K562 (cell line): Measurements from ENCODE around the gene RNF135. TPM values are rescaled to one million over a fixed set of nuclear protein-coding genes. Genes with fewer than 3 reads are reported as not detected.
"Not testable (repeated sequence)": the region's sequence is repeated elsewhere in the genome, so short reads cannot be mapped to it uniquely, and the experiment has no call there.

Experiments
- ATAC-seq: fragments of 200-7000 bp; cut with Tn5 transposase; 3 replicates; pipeline ENCODE4 v1.9.1; 2020; ENCODE audit warnings: moderate library complexity
- BruUV-seq: library from RNA; stranded (reverse); fragments of 400-500 nt; replicated peaks from 2 replicates; lab custom pipeline; 2021; lab: Mats Ljungman, UMichigan
- CTCF ChIA-PET: fragments of 300-600 bp; formaldehyde crosslinking; extraction: SDS; loops from one replicate; lab custom pipeline; 2021; ENCODE audit warnings: low intra/inter-chr PET ratio; lab: Yijun Ruan, JAX
- POLR2A ChIA-PET: fragments of 300-600, 350-650 bp; sonication (Branson Sonifier 250); formaldehyde crosslinking; extraction: SDS; loops from one replicate; lab custom pipeline; 2021; ENCODE audit warnings: antibody characterized with exemption, inconsistent platforms; lab: Yijun Ruan, JAX
- DNase-seq, 4 experiments: peaks; one replicate each; pipeline versions ENCODE4 v3.0.0 to v3.0.0-alpha.2; 2011 to 2018; ENCODE audit warnings: low spot score in 3 of 4, mixed read lengths in 3 of 4; ENCODE audit errors: extremely low read depth in 1 of 4
- FAIRE-seq: peaks from 2 replicates; lab custom pipeline; 2011; peaks lifted over from hg19 to GRCh38; lab: Jason Lieb, UNC
- H2AFZ ChIP-seq: 2 replicates; pipeline ENCODE4 v1.6.0; 2011; ENCODE audit warnings: low read depth, low read length, control low read depth, inconsistent platforms
- H3K27ac ChIP-seq: fragments of 200-600 bp; 3 replicates; pipeline ENCODE4 v1.8.0; 2011; ENCODE audit warnings: low read depth, mild to moderate bottlenecking, control low read depth, inconsistent platforms, low read length, moderate library complexity, mixed read lengths; ENCODE audit errors: extremely low read depth
- H3K27me3 ChIP-seq, 2 experiments: fragments of 300-600 bp in 1 of 2; 2 replicates in 1 of 2; 3 replicates in 1 of 2; pipeline versions ENCODE4 v1.6.0 to v1.8.0; 2011; ENCODE audit warnings: inconsistent platforms in 2 of 2, low read length in 2 of 2, mild to moderate bottlenecking in 1 of 2, mixed read lengths in 1 of 2, moderate library complexity in 1 of 2; ENCODE audit not compliant: control insufficient read depth in 2 of 2, insufficient read depth in 2 of 2
- H3K36me3 ChIP-seq: fragments of 300-600 bp; 3 replicates; pipeline ENCODE4 v1.8.0; 2011; ENCODE audit warnings: mild to moderate bottlenecking, low read length, inconsistent platforms; ENCODE audit not compliant: control insufficient read depth, insufficient read depth
- H3K4me1 ChIP-seq, 2 experiments: fragments of 200-600 bp in 1 of 2; replicated peaks in 1 of 2; 2 replicates in 1 of 2; 3 replicates in 1 of 2; pipeline versions ENCODE4 v1.5.1 to v1.8.0; 2011; ENCODE audit warnings: inconsistent platforms in 2 of 2, low read length in 2 of 2, mild to moderate bottlenecking in 1 of 2, mixed read lengths in 1 of 2, moderate library complexity in 1 of 2; ENCODE audit not compliant: control insufficient read depth in 2 of 2, insufficient read depth in 2 of 2
- H3K4me2 ChIP-seq: 2 replicates; pipeline ENCODE4 v1.6.1; 2011; ENCODE audit warnings: low read length, control low read depth, inconsistent platforms, mixed read lengths; ENCODE audit not compliant: insufficient read depth
- H3K4me3 ChIP-seq: fragments of 200-600 bp; sonication (generic), shearing (Covaris generic); 2 replicates; pipeline ENCODE4 v1.5.1; 2016; ENCODE audit warnings: control low read depth, inconsistent platforms
- H3K79me2 ChIP-seq: fragments of 200-600 bp; 3 replicates; pipeline ENCODE4 v1.8.0; 2011; ENCODE audit warnings: low read length, inconsistent platforms; ENCODE audit not compliant: control insufficient read depth, insufficient read depth
- H3K9ac ChIP-seq, 2 experiments: 2 replicates each; pipeline versions ENCODE4 v1.6.0 to v1.6.1; 2011; ENCODE audit warnings: low read depth in 2 of 2, low read length in 2 of 2, control low read depth in 1 of 2, inconsistent platforms in 1 of 2, mild to moderate bottlenecking in 1 of 2, mixed read lengths in 1 of 2; ENCODE audit not compliant: insufficient read depth in 1 of 2
- H3K9me1 ChIP-seq: one replicate; pipeline ENCODE4 v1.6.0; 2011; ENCODE audit warnings: inconsistent platforms, mild to moderate bottlenecking, low read length, moderate library complexity; ENCODE audit not compliant: control insufficient read depth, insufficient read depth
- H3K9me3 ChIP-seq: replicated peaks from 2 replicates; pipeline ENCODE4 v1.5.1; 2011; ENCODE audit warnings: low read depth, low read length, inconsistent platforms; ENCODE audit not compliant: control insufficient read depth, insufficient read depth
- H4K20me1 ChIP-seq: replicated peaks from 2 replicates; pipeline ENCODE4 v1.6.1; 2011; ENCODE audit warnings: low read length, inconsistent platforms, mixed read lengths; ENCODE audit not compliant: control insufficient read depth, insufficient read depth
- CBX5 ChIP-seq: IDR thresholded peaks from 2 replicates; pipeline ENCODE4 v1.6.1; 2014; ENCODE audit warnings: low read depth, borderline replicate concordance
- DIDO1 ChIP-seq: fragments of 450-650 bp; IDR thresholded peaks from 2 replicates; pipeline ENCODE4 v1.6.1; 2016; ENCODE audit warnings: low read depth, missing biosample characterization, missing genetic modification characterization
- ELK1 ChIP-seq: sonication (generic); formaldehyde crosslinking; IDR thresholded peaks from 2 replicates; pipeline ENCODE4 v1.8.1; 2022; ENCODE audit warnings: missing genetic modification reagents
- HNRNPH1 ChIP-seq: fragments of 200-400 bp; formaldehyde crosslinking; optimal IDR thresholded peaks from 2 replicates; pipeline ENCODE3; 2017; ENCODE audit warnings: low read depth, mild to moderate bottlenecking, low read length, moderate library complexity
- HNRNPK ChIP-seq: fragments of 200-400 bp; formaldehyde crosslinking; IDR thresholded peaks from one replicate; pipeline ENCODE4 v1.6.1; 2018; ENCODE audit warnings: mild to moderate bottlenecking, low read depth, low read length; ENCODE audit not compliant: poor library complexity, severe bottlenecking
- KDM1A ChIP-seq, 2 experiments: fragments of 450-650 bp; IDR thresholded peaks; 2 replicates each; pipeline ENCODE4 v1.6.1; 2016; ENCODE audit warnings: mild to moderate bottlenecking in 2 of 2
- KDM2B ChIP-seq: fragments of 250-450 bp; sonication (Bioruptor Pico); IDR thresholded peaks from 2 replicates; pipeline ENCODE4 v1.8.0; 2021; ENCODE audit warnings: mild to moderate bottlenecking, moderate library complexity
- MECOM ChIP-seq: fragments of 250-450 bp; sonication (Bioruptor Pico); IDR thresholded peaks from 2 replicates; pipeline ENCODE4 v1.8.0; 2022; ENCODE audit warnings: inconsistent platforms
- SMARCE1 ChIP-seq: fragments of 450-650 bp; IDR thresholded peaks from 2 replicates; pipeline ENCODE4 v1.7.1; 2016; ENCODE audit warnings: mild to moderate bottlenecking
- ZBED1 ChIP-seq: IDR thresholded peaks from 2 replicates; pipeline ENCODE4 v1.6.1; 2014
- WGBS: fragments of 100-300 bp; shearing (Covaris generic); methylation state at CpG from one replicate; pipeline ENCODE4 v1.1.6; 2016; ENCODE audit warnings: low coverage, mixed read lengths; ENCODE audit not compliant: insufficient coverage; ENCODE audit errors: missing lambda C conversion rate; 5-methylcytosine and 5-hydroxymethylcytosine counted together
- in situ Hi-C: fragments of 300-500 bp; cut with MboI; formaldehyde crosslinking; loops from 4 replicates; pipeline ENCODE4 v1.15.0; 2018; ENCODE audit warnings: inconsistent platforms, mixed read lengths
- intact Hi-C: fragments of 100-400 bp; cut with micrococcal nuclease; formaldehyde crosslinking; loops from 2 replicates; pipeline ENCODE4 v1.14.2; 2022
- polyA plus RNA-seq, 8 experiments: library from polyadenylated mRNA; depleted of rRNA in 4 of 8; stranded (reverse) in 5 of 8; unstranded in 3 of 8; fragments of >200 nt; fragmentation: Nextera tagmentation in 2 of 8; fragmentation: Illumina TruSeq in 1 of 8; extraction: Ambion mirVana in 2 of 8; extraction: Trizol in 1 of 8; gene quantifications; 2 replicates each; pipeline versions ENCODE4 v1.2.1 to v1.2.3, GENCODE V29; 2011 to 2014; ENCODE audit warnings: inconsistent platforms in 1 of 8, missing spikeins in 1 of 8
- total RNA-seq, 7 experiments: library from RNA; depleted of rRNA in 6 of 7; stranded (reverse); fragments of >200 nt in 6 of 7; fragmentation: Illumina TruSeq in 2 of 7; extraction: Trizol in 2 of 7; gene quantifications; 2 replicates each; pipeline versions ENCODE4 v1.2.1 to v1.2.3, GENCODE V29; 2011 to 2021; ENCODE audit warnings: low replicate concordance in 1 of 7

Gene RNF135
- total and polyA plus RNA-seq, 9 of the 15 experiments (the other 6 are each of a cell fraction or from before 2014, with no cell fraction given) = 0.08 TPM; not detected in 8

- DNase-seq = no peak
- TF ChIP-seq DIDO1 (tag) (no peak), HNRNPH1 (no peak), KDM2B (CRISPR knock-in tag) (no peak), ZBED1 (no peak), HNRNPK (no peak), SMARCE1 (no peak), MECOM (CRISPR knock-in tag) (no peak), KDM1A (IDR thresholded peaks at IDR 0.05) (no peak), ELK1 (no peak), CBX5 (no peak)
- TF ChIP-seq, all 486 proteins: peak for 0
- no peaks in the 10 kb centered on the region for H3K27me3 ChIP-seq
- 26% methylated on average over 8 of the region's 8 CpGs for WGBS
- no TSS peak for BruUV-seq
- ChIA-PET CTCF (no interaction called here), POLR2A (no interaction called here)
- H3K36me3 ChIP-seq = no peaks in the 10 kb centered on the region
- in situ Hi-C loops = no loop called here
- FAIRE-seq (no peak), ATAC-seq (no peak)
- no peaks in the 10 kb centered on the region for H3K79me2 ChIP-seq
- H3K9ac ChIP-seq = no peak overlapping the region
- H2AFZ ChIP-seq = no peak overlapping the region
- no peaks in the 10 kb centered on the region; a peak in 1 of 5 replicates for H3K4me1 ChIP-seq
- H3K9me1 ChIP-seq = no peaks in the 10 kb centered on the region
- intact Hi-C loops = no loop called here
- no peaks in the 10 kb centered on the region for H4K20me1 ChIP-seq
- H3K27ac ChIP-seq = no peak overlapping the region
- H3K9me3 ChIP-seq = no peaks in the 10 kb centered on the region
- no peak overlapping the region for H3K4me2 ChIP-seq
- no peak overlapping the region for H3K4me3 ChIP-seq
These were observed 61.0 kb downstream of the RNF135 start for GRCh38 chr17:31031841-31032240.

GRCh38 chr17:31035611-31036010, 64.8 kb downstream of the RNF135 start:
- in situ Hi-C loops, H3K79me2 ChIP-seq, POLR2A ChIA-PET, ATAC-seq, intact Hi-C loops, H3K9me3 ChIP-seq, H3K4me3 ChIP-seq, H3K4me1 ChIP-seq, DNase-seq, H4K20me1 ChIP-seq, H3K36me3 ChIP-seq, H3K9me1 ChIP-seq, H3K4me2 ChIP-seq, H3K27ac ChIP-seq, H3K9ac ChIP-seq, FAIRE-seq, CTCF ChIA-PET, H3K27me3 ChIP-seq, H2AFZ ChIP-seq, BruUV-seq: not testable (repeated sequence)
- 8% methylated on average over 5 of the region's 5 CpGs for WGBS

DNA sequence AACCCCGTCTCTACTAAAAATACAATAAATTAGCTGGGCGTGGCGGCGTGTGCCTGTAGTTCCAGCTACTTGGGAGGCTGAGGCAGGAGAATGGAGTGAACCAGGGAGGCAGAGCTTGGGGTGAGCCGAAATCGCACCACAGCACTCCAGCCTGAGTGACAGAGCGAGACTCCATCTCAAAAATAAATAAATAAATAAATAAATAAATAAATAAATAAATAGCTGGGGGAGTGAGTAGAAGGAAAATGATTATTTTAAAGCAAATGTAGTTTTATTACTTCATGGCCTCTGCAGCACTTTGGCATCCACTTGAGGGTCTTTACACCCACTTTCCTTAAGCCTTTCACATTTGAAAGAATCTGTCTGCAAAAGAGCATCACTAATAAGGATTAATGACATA, 70.0 kb downstream of the RNF135 start:
- in situ Hi-C loops = loop anchor here (10.0 kb wide), 2 partner anchors 984 to 1054 kb away; no protein-coding TSS in a partner anchor
- intact Hi-C loops, ATAC-seq: not testable (repeated sequence)

More for the DNA sequence above, 70.0 kb downstream of the RNF135 start:
- H2AFZ ChIP-seq, H4K20me1 ChIP-seq, H3K9me1 ChIP-seq, FAIRE-seq, BruUV-seq, H3K4me1 ChIP-seq, H3K36me3 ChIP-seq, H3K4me2 ChIP-seq, H3K9me3 ChIP-seq, H3K27ac ChIP-seq, H3K79me2 ChIP-seq, DNase-seq, H3K9ac ChIP-seq, CTCF ChIA-PET, H3K27me3 ChIP-seq, H3K4me3 ChIP-seq: not testable (repeated sequence)
- POLR2A ChIA-PET = interaction anchor here (0.8 kb wide), 1 partner anchor 8 kb away, joined by 4 read pairs; no protein-coding TSS in a partner anchor
- WGBS = 39% methylated on average over 7 of the region's 7 CpGs
